ENCODE results near the gene TRRAP.
A peak's percentile ranks its signal among the peaks of the same experiment; 100 is the strongest.

Gene TRRAP

DNA sequence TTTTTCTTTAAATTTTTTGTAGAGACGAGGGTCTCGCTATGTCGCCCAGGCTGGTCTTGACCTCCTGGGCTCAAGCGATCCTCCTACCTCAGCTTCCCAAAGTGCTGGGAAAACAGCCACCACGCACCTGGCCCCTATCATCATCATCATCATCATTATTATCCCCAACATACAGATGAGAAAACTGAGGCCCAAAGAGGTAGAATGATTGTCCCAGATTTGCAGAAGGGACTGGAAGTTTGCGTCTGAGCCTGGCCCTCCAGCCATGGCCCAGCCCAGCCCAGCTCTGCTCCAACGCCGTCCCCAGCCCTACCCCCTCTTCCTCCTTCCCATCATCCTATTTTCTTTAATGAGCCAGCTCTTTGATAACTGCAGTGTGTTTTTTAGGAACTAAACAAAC lies 43.4 kb upstream of the TRRAP start:
- H3K4me3 ChIP-seq (ENCODE audit: low read depth, low read length): no peak overlapping the region

GRCh38 chr7:98836811-98837629 lies 41.3 kb upstream of the TRRAP start:
- Histone ChIP-seq H3K4me2 (ENCODE audit: low read length) (no peak overlapping the region), H3K36me3 (ENCODE audit: control insufficient read depth, insufficient read depth, low read length) (no peaks in the 10 kb centered on the region), H3K79me2 (no peaks in the 10 kb centered on the region), H3K9ac (no peak overlapping the region), H3K4me1 (peaks cover 10% of the 10 kb centered on the region), H2AFZ (peak overlapping the region; percentile 95), H3K27ac (peak overlapping the region; percentile 51), H3K9me3 (ENCODE audit: control insufficient read depth, low read length) (no peaks in the 10 kb centered on the region), H3K27me3 (ENCODE audit: control insufficient read depth, insufficient read depth, low read length) (no peaks in the 10 kb centered on the region), H3K4me3 (ENCODE audit: low read depth, low read length) (no peak overlapping the region)
- TF ChIP-seq CTCF (IDR thresholded peaks at IDR 0.05): peak; percentile 62

More for the DNA sequence above, 43.4 kb upstream of the TRRAP start:
- TF ChIP-seq CTCF (IDR thresholded peaks at IDR 0.05): no peak
- no peaks in the 10 kb centered on the region for H3K79me2 ChIP-seq
- no peak overlapping the region for H3K4me2 ChIP-seq (ENCODE audit: low read length)
- peaks cover 7% of the 10 kb centered on the region for H3K4me1 ChIP-seq
- no peaks in the 10 kb centered on the region for H3K36me3 ChIP-seq (ENCODE audit: control insufficient read depth, insufficient read depth, low read length)
- H3K9me3 ChIP-seq (ENCODE audit: control insufficient read depth, low read length): no peaks in the 10 kb centered on the region
- no peak overlapping the region for H2AFZ ChIP-seq
- H3K27me3 ChIP-seq (ENCODE audit: control insufficient read depth, insufficient read depth, low read length): no peaks in the 10 kb centered on the region
- H3K9ac ChIP-seq: no peak overlapping the region
- H3K27ac ChIP-seq: no peak overlapping the region

DNA sequence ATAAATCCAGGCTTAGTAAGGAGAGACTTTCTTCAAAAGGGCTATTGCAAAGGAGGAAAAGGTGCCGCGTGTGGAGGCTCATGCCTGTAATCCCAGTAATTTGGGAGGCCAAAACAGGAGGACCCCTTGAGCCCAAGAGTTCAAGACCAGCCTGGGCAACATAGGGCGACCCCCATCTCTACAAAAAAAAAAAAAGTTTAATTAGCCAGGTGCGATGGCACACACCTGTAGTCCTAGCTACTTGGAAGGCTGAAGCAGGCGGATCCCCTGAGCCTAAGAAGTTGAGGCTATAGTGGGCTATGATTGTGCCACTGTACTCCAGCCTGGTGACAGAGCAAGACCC lies 40.7 kb upstream of the TRRAP start:
- H3K36me3 ChIP-seq (ENCODE audit: control insufficient read depth, insufficient read depth, low read length): no peaks in the 10 kb centered on the region
- no peaks in the 10 kb centered on the region for H3K9me3 ChIP-seq (ENCODE audit: control insufficient read depth, low read length)
- H3K27me3 ChIP-seq (ENCODE audit: control insufficient read depth, insufficient read depth, low read length): no peaks in the 10 kb centered on the region
- no peak overlapping the region for H3K4me2 ChIP-seq (ENCODE audit: low read length)
- H3K4me1 ChIP-seq: peaks cover 10% of the 10 kb centered on the region
- peak overlapping the region; percentile 51 for H3K27ac ChIP-seq
- TF ChIP-seq CTCF (IDR thresholded peaks at IDR 0.05): no peak
- H3K79me2 ChIP-seq: no peaks in the 10 kb centered on the region
- H2AFZ ChIP-seq: peak overlapping the region; percentile 95
- H3K4me3 ChIP-seq (ENCODE audit: low read depth, low read length): no peak overlapping the region
- H3K9ac ChIP-seq: no peak overlapping the region

DNA sequence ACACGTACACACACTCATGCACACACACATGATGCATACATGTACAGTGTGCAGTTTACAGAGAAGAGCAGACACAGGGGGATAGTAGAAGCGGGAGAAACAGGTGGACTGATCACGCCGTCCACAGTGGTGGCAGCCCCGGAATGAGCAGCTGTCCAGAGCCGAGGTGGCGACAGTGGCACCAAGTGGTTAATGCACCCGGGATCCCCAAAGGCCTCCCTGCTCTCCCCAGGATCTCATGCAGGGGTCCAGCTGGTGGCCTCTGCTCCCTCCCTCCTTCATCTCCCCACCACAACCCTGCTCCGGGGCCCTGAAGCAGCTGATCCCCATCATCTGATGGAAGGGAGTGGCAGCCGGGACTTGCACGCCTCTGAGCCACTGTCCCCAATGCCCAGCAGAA lies 38.2 kb upstream of the TRRAP start:
- no peak overlapping the region for H2AFZ ChIP-seq
- no peak overlapping the region for H3K4me3 ChIP-seq (ENCODE audit: low read depth, low read length)
- no peak for TF ChIP-seq CTCF (IDR thresholded peaks at IDR 0.05)
- H3K36me3 ChIP-seq (ENCODE audit: control insufficient read depth, insufficient read depth, low read length): no peaks in the 10 kb centered on the region
- H3K79me2 ChIP-seq: no peaks in the 10 kb centered on the region
- H3K9me3 ChIP-seq (ENCODE audit: control insufficient read depth, low read length): no peaks in the 10 kb centered on the region
- no peak overlapping the region for H3K4me2 ChIP-seq (ENCODE audit: low read length)
- H3K27me3 ChIP-seq (ENCODE audit: control insufficient read depth, insufficient read depth, low read length): no peaks in the 10 kb centered on the region
- H3K27ac ChIP-seq: no peak overlapping the region
- no peak overlapping the region for H3K9ac ChIP-seq
- peaks cover 10% of the 10 kb centered on the region for H3K4me1 ChIP-seq

- no peak overlapping the region for H3K4me3 ChIP-seq (ENCODE audit: low read depth, low read length)
- H3K4me1 ChIP-seq: peaks cover 10% of the 10 kb centered on the region
- no peak overlapping the region for H3K4me2 ChIP-seq (ENCODE audit: low read length)
- no peak for TF ChIP-seq CTCF (IDR thresholded peaks at IDR 0.05)
- no peak overlapping the region for H3K9ac ChIP-seq
- H3K27me3 ChIP-seq (ENCODE audit: control insufficient read depth, insufficient read depth, low read length): no peaks in the 10 kb centered on the region
- H3K9me3 ChIP-seq (ENCODE audit: control insufficient read depth, low read length): no peaks in the 10 kb centered on the region
- no peak overlapping the region for H2AFZ ChIP-seq
- H3K79me2 ChIP-seq: no peaks in the 10 kb centered on the region
- no peak overlapping the region for H3K27ac ChIP-seq
- H3K36me3 ChIP-seq (ENCODE audit: control insufficient read depth, insufficient read depth, low read length): no peaks in the 10 kb centered on the region
These were observed 37.6 kb upstream of the TRRAP start for GRCh38 chr7:98840722-98841121.

All from parathyroid adenoma (tissue), 2 donors.